H1 (cell line): ENCODE data around the gene POLR2F. TPM values are rescaled to one million over a fixed set of nuclear protein-coding genes. Genes with fewer than 3 reads are reported as not detected.

ENCODE experiments used
- ATF2 ChIP-seq: IDR thresholded peaks from 2 replicates; pipeline ENCODE4 v1.6.1; 2012; ENCODE audit warnings: low read length, inconsistent platforms
- CBX5 ChIP-seq: fragments of 300-800, 300-1000 bp; sonication (generic); IDR thresholded peaks from 2 replicates; pipeline ENCODE4 v1.7.1; 2016; ENCODE audit warnings: antibody characterized with exemption, low read length, low read depth
- CEBPB ChIP-seq: IDR thresholded peaks from 2 replicates; pipeline ENCODE4 v1.6.1; 2012; ENCODE audit warnings: low read depth, low read length
- CHD1 ChIP-seq: IDR thresholded peaks from 2 replicates; pipeline ENCODE4 v1.6.1; 2012; ENCODE audit warnings: low read depth, low read length, improper control_type of control experiment
- CTCF ChIP-seq, 3 experiments: IDR thresholded peaks; 1 replicate in 2 of 3; 2 replicates in 1 of 3; pipeline versions ENCODE4 v1.5.1 to v1.6.1; 2011; ENCODE audit warnings: low read length in 3 of 3, mild to moderate bottlenecking in 3 of 3, inconsistent platforms in 2 of 3, low read depth in 1 of 3, moderate library complexity in 1 of 3; ENCODE audit not compliant: insufficient read depth in 1 of 3; ENCODE audit errors: control extremely low read depth in 1 of 3
- EP300 ChIP-seq, 2 experiments: IDR thresholded peaks; 1 replicate in 1 of 2; 2 replicates in 1 of 2; pipeline ENCODE4 v1.6.1; 2011 to 2012; ENCODE audit warnings: low read depth in 2 of 2, low read length in 2 of 2, mild to moderate bottlenecking in 2 of 2, borderline replicate concordance in 1 of 2, inconsistent platforms in 1 of 2, moderate library complexity in 1 of 2
- GABPA ChIP-seq: IDR thresholded peaks from 2 replicates; pipeline ENCODE4 v1.6.1; 2011; ENCODE audit warnings: mild to moderate bottlenecking, low read length, moderate library complexity, borderline replicate concordance; ENCODE audit not compliant: insufficient read depth
- HDAC2 ChIP-seq, 2 experiments: fragments of 300-600 bp in 1 of 2; sonication (generic) in 1 of 2; IDR thresholded peaks; 2 replicates each; pipeline ENCODE4 v1.6.1; 2011 to 2012; ENCODE audit warnings: low read depth in 2 of 2, low read length in 2 of 2, mild to moderate bottlenecking in 2 of 2, moderate library complexity in 2 of 2, borderline replicate concordance in 1 of 2, inconsistent platforms in 1 of 2
- HDAC6 ChIP-seq: IDR thresholded peaks from one replicate; pipeline ENCODE4 v1.7.1; 2012; ENCODE audit warnings: low read depth, mild to moderate bottlenecking, inconsistent platforms, low read length, moderate library complexity
- JUND ChIP-seq: IDR thresholded peaks from 2 replicates; pipeline ENCODE4 v1.6.1; 2011; ENCODE audit warnings: mild to moderate bottlenecking, improper control_type of control experiment, low read length
- RNF2 ChIP-seq: fragments of 200-900, 300-1000 bp; sonication (generic); IDR thresholded peaks from 2 replicates; pipeline ENCODE4 v1.7.1; 2016; ENCODE audit warnings: borderline replicate concordance, low read depth, mild to moderate bottlenecking, antibody characterized with exemption, low read length; ENCODE audit not compliant: poor library complexity, severe bottlenecking; ENCODE audit errors: missing control alignments
- SIN3A ChIP-seq, 2 experiments: IDR thresholded peaks in 1 of 2; conservative IDR thresholded peaks in 1 of 2; 2 replicates each; pipeline ENCODE4 v1.6.1; 2011 to 2012; ENCODE audit warnings: low read length in 2 of 2, improper control_type of control experiment in 1 of 2, low read depth in 1 of 2, mild to moderate bottlenecking in 1 of 2
- SIX5 ChIP-seq: IDR thresholded peaks from 2 replicates; pipeline ENCODE4 v1.6.1; 2011; ENCODE audit warnings: mild to moderate bottlenecking, low read depth, low read length
- SUZ12 ChIP-seq: fragments of 200-600 bp; sonication (generic); IDR thresholded peaks from 2 replicates; pipeline ENCODE4 v1.6.1; 2012; ENCODE audit warnings: mild to moderate bottlenecking, inconsistent platforms, low read length, moderate library complexity, mixed read lengths
- TBP ChIP-seq: IDR thresholded peaks from 2 replicates; pipeline ENCODE4 v1.6.1; 2011; ENCODE audit warnings: low read depth, low read length, improper control_type of control experiment
- USF2 ChIP-seq: IDR thresholded peaks from 2 replicates; pipeline ENCODE4 v1.6.1; 2011; ENCODE audit warnings: low read length, improper control_type of control experiment
- YY1 ChIP-seq: IDR thresholded peaks from 2 replicates; pipeline ENCODE4 v1.6.1; 2011; ENCODE audit warnings: low read depth, mild to moderate bottlenecking, low read length
- polyA plus RNA-seq, 7 experiments: library from polyadenylated mRNA; depleted of rRNA in 3 of 7; stranded (reverse) in 5 of 7; unstranded in 2 of 7; fragments of >200 nt in 5 of 7; fragments of 200-250 nt in 2 of 7; gene quantifications; 1 replicate in 5 of 7; 2 replicates in 1 of 7; 4 replicates in 1 of 7; pipeline versions ENCODE4 v1.2.1 to v1.2.3, GENCODE V29; 2011 to 2013; ENCODE audit warnings: missing spikeins in 2 of 7, mixed read lengths in 2 of 7
- total RNA-seq: library from RNA; stranded (reverse); fragmentation: NEBNext Ultra II Directional; extraction: Animal tissue kit (Norgen Biotek cat#: 25700); gene quantifications from 2 replicates; pipeline ENCODE4 v1.2.1, GENCODE V29; 2021

The POLR2F gene
- total and polyA plus RNA-seq, 2 of the 8 experiments (the other 6 are each of a cell fraction or from before 2014, with no cell fraction given): 150 to 176 TPM

GRCh38 chr22:37933711-37934376 is 19.7 kb upstream of the POLR2F start (continued):
- peak; percentile 62; the same call in 1 of the 2 replicates for TF ChIP-seq YY1
- 0 out of 4 replicates have a peak, but pooled peaks of 1 of the 2 experiments have one; percentile 66 for TF ChIP-seq SIN3A (conservative IDR thresholded peaks at IDR 0.05 in 1 of 2, IDR thresholded peaks at IDR 0.05 in 1 of 2; ENCODE audit: low read depth in 1 of 2, low read length in 2 of 2)
- no peak for TF ChIP-seq CBX5
- TF ChIP-seq HDAC2 (IDR thresholded peaks at IDR 0.05; ENCODE audit: borderline replicate concordance in 1 of 2, low read depth in 2 of 2, low read length in 2 of 2): no peak
- no peak for TF ChIP-seq HDAC6
- peak; percentile 95 for TF ChIP-seq JUND
- TF ChIP-seq EP300 (IDR thresholded peaks at IDR 0.05; ENCODE audit: borderline replicate concordance in 1 of 2, low read depth in 2 of 2, low read length in 2 of 2): no peak
- peak; percentile 99 for TF ChIP-seq CTCF (IDR thresholded peaks at IDR 0.05; ENCODE audit: control extremely low read depth in 1 of 3, insufficient read depth in 1 of 3, low read depth in 1 of 3, low read length in 3 of 3)
- no peak for TF ChIP-seq SUZ12
- no peak for TF ChIP-seq RNF2
- peak; percentile 39 for TF ChIP-seq USF2
- no peak for TF ChIP-seq CEBPB
- peak; percentile 57; the same call in 1 of the 2 replicates for TF ChIP-seq GABPA
- TF ChIP-seq ATF2: no peak
- peak; percentile 51; the same call in 1 of the 2 replicates for TF ChIP-seq TBP
- TF ChIP-seq SIX5: no peak
- no peak for TF ChIP-seq CHD1
